Measurements from ENCODE around the gene UBE2S.
A peak's percentile ranks its signal among the peaks of the same experiment; 100 is the strongest.

Gene UBE2S

DNA sequence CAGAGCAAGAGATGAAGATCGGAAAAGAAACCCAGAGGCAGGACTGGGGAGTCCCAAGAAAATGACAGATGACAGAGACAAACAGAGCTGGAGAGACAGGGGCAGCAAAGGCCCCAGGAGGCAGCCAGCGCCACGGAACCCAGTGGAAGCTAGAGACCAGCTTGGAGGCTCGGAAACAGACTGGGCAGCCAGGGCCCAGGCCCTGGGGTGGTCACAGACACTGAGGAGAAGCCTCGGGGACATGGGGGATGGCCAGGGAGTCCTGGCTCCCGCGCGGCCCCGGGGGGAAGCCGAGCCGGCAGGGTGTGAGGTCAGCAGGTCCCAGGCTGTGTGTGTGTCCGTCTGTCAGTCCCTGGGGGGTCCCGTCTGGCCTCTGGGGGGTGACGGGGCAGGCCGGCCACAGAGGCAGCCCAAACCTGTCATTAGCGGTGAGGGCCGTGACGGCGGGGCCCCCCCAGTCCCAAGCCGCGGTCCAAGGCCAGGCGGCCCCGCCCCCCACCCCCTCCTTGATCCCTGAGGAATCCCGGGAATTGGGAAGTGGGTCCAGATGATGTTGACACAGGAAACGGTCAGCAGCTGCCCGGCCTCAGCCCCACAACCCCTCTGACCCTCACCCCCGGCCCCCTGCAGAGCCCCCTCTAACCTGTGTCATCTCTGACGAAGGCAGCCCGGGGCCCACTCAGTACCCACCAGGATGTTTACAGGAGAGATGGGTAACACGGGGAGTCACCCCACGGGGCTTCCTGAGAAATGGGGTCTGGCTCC is 33.4 kb downstream of the UBE2S start (continued):
- TF ChIP-seq, protein P1, sequence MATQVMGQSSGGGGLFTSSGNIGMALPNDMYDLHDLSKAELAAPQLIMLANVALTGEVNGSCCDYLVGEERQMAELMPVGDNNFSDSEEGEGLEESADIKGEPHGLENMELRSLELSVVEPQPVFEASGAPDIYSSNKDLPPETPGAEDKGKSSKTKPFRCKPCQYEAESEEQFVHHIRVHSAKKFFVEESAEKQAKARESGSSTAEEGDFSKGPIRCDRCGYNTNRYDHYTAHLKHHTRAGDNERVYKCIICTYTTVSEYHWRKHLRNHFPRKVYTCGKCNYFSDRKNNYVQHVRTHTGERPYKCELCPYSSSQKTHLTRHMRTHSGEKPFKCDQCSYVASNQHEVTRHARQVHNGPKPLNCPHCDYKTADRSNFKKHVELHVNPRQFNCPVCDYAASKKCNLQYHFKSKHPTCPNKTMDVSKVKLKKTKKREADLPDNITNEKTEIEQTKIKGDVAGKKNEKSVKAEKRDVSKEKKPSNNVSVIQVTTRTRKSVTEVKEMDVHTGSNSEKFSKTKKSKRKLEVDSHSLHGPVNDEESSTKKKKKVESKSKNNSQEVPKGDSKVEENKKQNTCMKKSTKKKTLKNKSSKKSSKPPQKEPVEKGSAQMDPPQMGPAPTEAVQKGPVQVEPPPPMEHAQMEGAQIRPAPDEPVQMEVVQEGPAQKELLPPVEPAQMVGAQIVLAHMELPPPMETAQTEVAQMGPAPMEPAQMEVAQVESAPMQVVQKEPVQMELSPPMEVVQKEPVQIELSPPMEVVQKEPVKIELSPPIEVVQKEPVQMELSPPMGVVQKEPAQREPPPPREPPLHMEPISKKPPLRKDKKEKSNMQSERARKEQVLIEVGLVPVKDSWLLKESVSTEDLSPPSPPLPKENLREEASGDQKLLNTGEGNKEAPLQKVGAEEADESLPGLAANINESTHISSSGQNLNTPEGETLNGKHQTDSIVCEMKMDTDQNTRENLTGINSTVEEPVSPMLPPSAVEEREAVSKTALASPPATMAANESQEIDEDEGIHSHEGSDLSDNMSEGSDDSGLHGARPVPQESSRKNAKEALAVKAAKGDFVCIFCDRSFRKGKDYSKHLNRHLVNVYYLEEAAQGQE (tag by site-specific recombination; IDR thresholded peaks at IDR 0.05) = no peak
- TF ChIP-seq ZNF660 (tag by site-specific recombination; IDR thresholded peaks at IDR 0.05) (no peak), ZNF707 (tag by site-specific recombination; IDR thresholded peaks at IDR 0.05) (no peak), ZNF510 (tag by site-specific recombination; IDR thresholded peaks at IDR 0.05; ENCODE audit: insufficient replicate concordance) (no peak), ZNF558 (tag by site-specific recombination; IDR thresholded peaks at IDR 0.05) (no peak), ZNF248 (tag by site-specific recombination; IDR thresholded peaks at IDR 0.05) (no peak), ZNF777 (tag by site-specific recombination; IDR thresholded peaks at IDR 0.05; ENCODE audit: borderline replicate concordance) (no peak), ZBTB20 (tag by site-specific recombination; IDR thresholded peaks at IDR 0.05) (no peak), GLIS2 (tag by site-specific recombination; IDR thresholded peaks at IDR 0.05) (peak; percentile 72), YY2 (tag by site-specific recombination; IDR thresholded peaks at IDR 0.05) (no peak), ZNF311 (tag by site-specific recombination; IDR thresholded peaks at IDR 0.05; ENCODE audit: borderline replicate concordance) (no peak), ZNF610 (tag by site-specific recombination; IDR thresholded peaks at IDR 0.05; ENCODE audit: borderline replicate concordance) (no peak), ZNF658 (tag by site-specific recombination; IDR thresholded peaks at IDR 0.05) (no peak), ZIC2 (tag by site-specific recombination; IDR thresholded peaks at IDR 0.05) (peak; percentile 67; the same call in 1 of the 2 replicates), ZNF146 (tag by site-specific recombination; IDR thresholded peaks at IDR 0.05) (no peak), ZNF350 (tag by site-specific recombination; IDR thresholded peaks at IDR 0.05) (no peak), SP7 (tag by site-specific recombination; IDR thresholded peaks at IDR 0.05) (peak; percentile 47; the same call in 1 of the 2 replicates), ZXDB (tag by site-specific recombination; IDR thresholded peaks at IDR 0.05) (no peak)
- TF ChIP-seq, protein P2, sequence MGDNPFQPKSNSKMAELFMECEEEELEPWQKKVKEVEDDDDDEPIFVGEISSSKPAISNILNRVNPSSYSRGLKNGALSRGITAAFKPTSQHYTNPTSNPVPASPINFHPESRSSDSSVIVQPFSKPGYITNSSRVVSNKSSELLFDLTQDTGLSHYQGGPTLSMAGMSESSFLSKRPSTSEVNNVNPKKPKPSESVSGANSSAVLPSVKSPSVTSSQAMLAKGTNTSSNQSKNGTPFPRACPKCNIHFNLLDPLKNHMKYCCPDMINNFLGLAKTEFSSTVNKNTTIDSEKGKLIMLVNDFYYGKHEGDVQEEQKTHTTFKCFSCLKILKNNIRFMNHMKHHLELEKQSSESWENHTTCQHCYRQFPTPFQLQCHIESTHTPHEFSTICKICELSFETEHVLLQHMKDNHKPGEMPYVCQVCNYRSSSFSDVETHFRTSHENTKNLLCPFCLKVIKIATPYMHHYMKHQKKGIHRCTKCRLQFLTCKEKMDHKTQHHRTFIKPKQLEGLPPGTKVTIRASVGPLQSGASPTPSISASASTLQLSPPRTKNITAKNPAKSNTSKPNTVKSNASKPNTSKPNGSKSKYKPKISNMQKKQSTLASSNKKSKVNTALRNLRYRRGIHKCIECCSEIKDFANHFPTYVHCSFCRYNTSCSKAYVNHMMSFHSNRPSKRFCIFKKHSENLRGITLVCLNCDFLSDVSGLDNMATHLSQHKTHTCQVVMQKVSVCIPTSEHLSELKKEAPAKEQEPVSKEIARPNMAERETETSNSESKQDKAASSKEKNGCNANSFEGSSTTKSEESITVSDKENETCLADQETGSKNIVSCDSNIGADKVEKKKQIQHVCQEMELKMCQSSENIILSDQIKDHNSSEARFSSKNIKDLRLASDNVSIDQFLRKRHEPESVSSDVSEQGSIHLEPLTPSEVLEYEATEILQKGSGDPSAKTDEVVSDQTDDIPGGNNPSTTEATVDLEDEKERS (tag by site-specific recombination; IDR thresholded peaks at IDR 0.05) = no peak
- TF ChIP-seq, protein P3, sequence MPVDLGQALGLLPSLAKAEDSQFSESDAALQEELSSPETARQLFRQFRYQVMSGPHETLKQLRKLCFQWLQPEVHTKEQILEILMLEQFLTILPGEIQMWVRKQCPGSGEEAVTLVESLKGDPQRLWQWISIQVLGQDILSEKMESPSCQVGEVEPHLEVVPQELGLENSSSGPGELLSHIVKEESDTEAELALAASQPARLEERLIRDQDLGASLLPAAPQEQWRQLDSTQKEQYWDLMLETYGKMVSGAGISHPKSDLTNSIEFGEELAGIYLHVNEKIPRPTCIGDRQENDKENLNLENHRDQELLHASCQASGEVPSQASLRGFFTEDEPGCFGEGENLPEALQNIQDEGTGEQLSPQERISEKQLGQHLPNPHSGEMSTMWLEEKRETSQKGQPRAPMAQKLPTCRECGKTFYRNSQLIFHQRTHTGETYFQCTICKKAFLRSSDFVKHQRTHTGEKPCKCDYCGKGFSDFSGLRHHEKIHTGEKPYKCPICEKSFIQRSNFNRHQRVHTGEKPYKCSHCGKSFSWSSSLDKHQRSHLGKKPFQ (tag by site-specific recombination; IDR thresholded peaks at IDR 0.05) = no peak
- TF ChIP-seq, protein P4, sequence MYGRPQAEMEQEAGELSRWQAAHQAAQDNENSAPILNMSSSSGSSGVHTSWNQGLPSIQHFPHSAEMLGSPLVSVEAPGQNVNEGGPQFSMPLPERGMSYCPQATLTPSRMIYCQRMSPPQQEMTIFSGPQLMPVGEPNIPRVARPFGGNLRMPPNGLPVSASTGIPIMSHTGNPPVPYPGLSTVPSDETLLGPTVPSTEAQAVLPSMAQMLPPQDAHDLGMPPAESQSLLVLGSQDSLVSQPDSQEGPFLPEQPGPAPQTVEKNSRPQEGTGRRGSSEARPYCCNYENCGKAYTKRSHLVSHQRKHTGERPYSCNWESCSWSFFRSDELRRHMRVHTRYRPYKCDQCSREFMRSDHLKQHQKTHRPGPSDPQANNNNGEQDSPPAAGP (tag by site-specific recombination; IDR thresholded peaks at IDR 0.05) = no peak
- TF ChIP-seq, protein P5, sequence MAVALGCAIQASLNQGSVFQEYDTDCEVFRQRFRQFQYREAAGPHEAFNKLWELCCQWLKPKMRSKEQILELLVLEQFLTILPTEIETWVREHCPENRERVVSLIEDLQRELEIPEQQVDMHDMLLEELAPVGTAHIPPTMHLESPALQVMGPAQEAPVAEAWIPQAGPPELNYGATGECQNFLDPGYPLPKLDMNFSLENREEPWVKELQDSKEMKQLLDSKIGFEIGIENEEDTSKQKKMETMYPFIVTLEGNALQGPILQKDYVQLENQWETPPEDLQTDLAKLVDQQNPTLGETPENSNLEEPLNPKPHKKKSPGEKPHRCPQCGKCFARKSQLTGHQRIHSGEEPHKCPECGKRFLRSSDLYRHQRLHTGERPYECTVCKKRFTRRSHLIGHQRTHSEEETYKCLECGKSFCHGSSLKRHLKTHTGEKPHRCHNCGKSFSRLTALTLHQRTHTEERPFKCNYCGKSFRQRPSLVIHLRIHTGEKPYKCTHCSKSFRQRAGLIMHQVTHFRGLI (tag by site-specific recombination; IDR thresholded peaks at IDR 0.05) = no peak
- TF ChIP-seq, protein P6, sequence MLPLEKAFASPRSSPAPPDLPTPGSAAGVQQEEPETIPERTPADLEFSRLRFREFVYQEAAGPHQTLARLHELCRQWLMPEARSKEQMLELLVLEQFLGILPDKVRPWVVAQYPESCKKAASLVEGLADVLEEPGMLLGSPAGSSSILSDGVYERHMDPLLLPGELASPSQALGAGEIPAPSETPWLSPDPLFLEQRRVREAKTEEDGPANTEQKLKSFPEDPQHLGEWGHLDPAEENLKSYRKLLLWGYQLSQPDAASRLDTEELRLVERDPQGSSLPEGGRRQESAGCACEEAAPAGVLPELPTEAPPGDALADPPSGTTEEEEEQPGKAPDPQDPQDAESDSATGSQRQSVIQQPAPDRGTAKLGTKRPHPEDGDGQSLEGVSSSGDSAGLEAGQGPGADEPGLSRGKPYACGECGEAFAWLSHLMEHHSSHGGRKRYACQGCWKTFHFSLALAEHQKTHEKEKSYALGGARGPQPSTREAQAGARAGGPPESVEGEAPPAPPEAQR (tag by site-specific recombination; IDR thresholded peaks at IDR 0.05) = no peak
- TF ChIP-seq, protein P7, sequence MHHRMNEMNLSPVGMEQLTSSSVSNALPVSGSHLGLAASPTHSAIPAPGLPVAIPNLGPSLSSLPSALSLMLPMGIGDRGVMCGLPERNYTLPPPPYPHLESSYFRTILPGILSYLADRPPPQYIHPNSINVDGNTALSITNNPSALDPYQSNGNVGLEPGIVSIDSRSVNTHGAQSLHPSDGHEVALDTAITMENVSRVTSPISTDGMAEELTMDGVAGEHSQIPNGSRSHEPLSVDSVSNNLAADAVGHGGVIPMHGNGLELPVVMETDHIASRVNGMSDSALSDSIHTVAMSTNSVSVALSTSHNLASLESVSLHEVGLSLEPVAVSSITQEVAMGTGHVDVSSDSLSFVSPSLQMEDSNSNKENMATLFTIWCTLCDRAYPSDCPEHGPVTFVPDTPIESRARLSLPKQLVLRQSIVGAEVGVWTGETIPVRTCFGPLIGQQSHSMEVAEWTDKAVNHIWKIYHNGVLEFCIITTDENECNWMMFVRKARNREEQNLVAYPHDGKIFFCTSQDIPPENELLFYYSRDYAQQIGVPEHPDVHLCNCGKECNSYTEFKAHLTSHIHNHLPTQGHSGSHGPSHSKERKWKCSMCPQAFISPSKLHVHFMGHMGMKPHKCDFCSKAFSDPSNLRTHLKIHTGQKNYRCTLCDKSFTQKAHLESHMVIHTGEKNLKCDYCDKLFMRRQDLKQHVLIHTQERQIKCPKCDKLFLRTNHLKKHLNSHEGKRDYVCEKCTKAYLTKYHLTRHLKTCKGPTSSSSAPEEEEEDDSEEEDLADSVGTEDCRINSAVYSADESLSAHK (tag by site-specific recombination; IDR thresholded peaks at IDR 0.05) = no peak

Measured in HEK293 (cell line).